PC-9 (cell line): ENCODE data around the gene PRRG3.

Experiments used
- EZH2 ChIP-seq: fragments of 200-600 bp; sonication (generic); IDR thresholded peaks from 2 replicates; pipeline ENCODE4 v1.8.0; 2017; ENCODE audit warnings: antibody characterized with exemption, low read depth
- TF ChIP-seq, protein P1 (sequence below): fragments of 200-600 bp; sonication (generic); conservative IDR thresholded peaks from 2 replicates; pipeline ENCODE4 v1.6.1; 2017; ENCODE audit warnings: mixed run types, antibody characterized with exemption, mild to moderate bottlenecking, moderate library complexity

- TF ChIP-seq, protein P1, sequence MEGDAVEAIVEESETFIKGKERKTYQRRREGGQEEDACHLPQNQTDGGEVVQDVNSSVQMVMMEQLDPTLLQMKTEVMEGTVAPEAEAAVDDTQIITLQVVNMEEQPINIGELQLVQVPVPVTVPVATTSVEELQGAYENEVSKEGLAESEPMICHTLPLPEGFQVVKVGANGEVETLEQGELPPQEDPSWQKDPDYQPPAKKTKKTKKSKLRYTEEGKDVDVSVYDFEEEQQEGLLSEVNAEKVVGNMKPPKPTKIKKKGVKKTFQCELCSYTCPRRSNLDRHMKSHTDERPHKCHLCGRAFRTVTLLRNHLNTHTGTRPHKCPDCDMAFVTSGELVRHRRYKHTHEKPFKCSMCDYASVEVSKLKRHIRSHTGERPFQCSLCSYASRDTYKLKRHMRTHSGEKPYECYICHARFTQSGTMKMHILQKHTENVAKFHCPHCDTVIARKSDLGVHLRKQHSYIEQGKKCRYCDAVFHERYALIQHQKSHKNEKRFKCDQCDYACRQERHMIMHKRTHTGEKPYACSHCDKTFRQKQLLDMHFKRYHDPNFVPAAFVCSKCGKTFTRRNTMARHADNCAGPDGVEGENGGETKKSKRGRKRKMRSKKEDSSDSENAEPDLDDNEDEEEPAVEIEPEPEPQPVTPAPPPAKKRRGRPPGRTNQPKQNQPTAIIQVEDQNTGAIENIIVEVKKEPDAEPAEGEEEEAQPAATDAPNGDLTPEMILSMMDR: no peak
- TF ChIP-seq EZH2: no peak
These were observed 3.2 kb downstream of the PRRG3 start for GRCh38 chrX:151698485-151698884.
